GM23338 (cell line): ENCODE measurements around the gene MTREX. TPM values are rescaled to one million over a fixed set of nuclear protein-coding genes. Genes with fewer than 3 reads are reported as not detected.

ENCODE experiments used
- ATAC-seq: fragments of 200-7000 bp; cut with Tn5 transposase; 3 replicates; pipeline ENCODE4 v1.9.1; 2020
- DNase-seq: peaks from one replicate; pipeline ENCODE4 v3.0.0-alpha.2; 2015; ENCODE audit warnings: low spot score
- H2AFZ ChIP-seq: fragments of 200-600 bp; sonication (generic); 2 replicates; pipeline ENCODE4 v1.8.0; 2016; ENCODE audit warnings: antibody characterized with exemption, mild to moderate bottlenecking, moderate library complexity
- H3F3A ChIP-seq: fragments of 200-600 bp; sonication (generic); replicated peaks from 2 replicates; pipeline ENCODE4 v1.8.0; 2017; ENCODE audit warnings: antibody characterized with exemption, mixed run types, low read depth
- H3K27ac ChIP-seq: fragments of 200-600 bp; sonication (generic); 2 replicates; pipeline ENCODE4 v1.6.1; 2016; ENCODE audit warnings: low read depth
- H3K27me3 ChIP-seq: fragments of 200-600 bp; sonication (generic); 2 replicates; pipeline ENCODE4 v1.8.0; 2016; ENCODE audit warnings: mild to moderate bottlenecking, mixed run types, moderate library complexity; ENCODE audit not compliant: insufficient read depth
- H3K36me3 ChIP-seq: fragments of 200-600 bp; sonication (generic); 2 replicates; pipeline ENCODE4 v1.8.0; 2016; ENCODE audit warnings: mild to moderate bottlenecking; ENCODE audit not compliant: insufficient read depth
- H3K4me1 ChIP-seq: fragments of 200-600 bp; sonication (generic); 2 replicates; pipeline ENCODE4 v1.8.0; 2016; ENCODE audit warnings: mild to moderate bottlenecking, moderate library complexity; ENCODE audit not compliant: insufficient read depth
- H3K4me2 ChIP-seq: fragments of 200-600 bp; sonication (generic); 2 replicates; pipeline ENCODE4 v1.7.1; 2017; ENCODE audit warnings: mixed run types
- H3K4me3 ChIP-seq: fragments of 200-600 bp; sonication (generic); 2 replicates; pipeline ENCODE4 v1.6.1; 2016; ENCODE audit warnings: mixed run types
- H3K79me2 ChIP-seq: fragments of 200-600 bp; sonication (generic); replicated peaks from 2 replicates; pipeline ENCODE4 v1.8.0; 2017; ENCODE audit warnings: mild to moderate bottlenecking; ENCODE audit not compliant: insufficient read depth
- H3K9me2 ChIP-seq: fragments of 200-600 bp; sonication (generic); 2 replicates; pipeline ENCODE4 v1.8.0; 2017; ENCODE audit not compliant: insufficient read depth
- H4K20me1 ChIP-seq: fragments of 200-600 bp; sonication (generic); replicated peaks from 2 replicates; pipeline ENCODE4 v1.8.0; 2017; ENCODE audit warnings: mild to moderate bottlenecking; ENCODE audit not compliant: insufficient read depth
- H3K27ac Mint-ChIP-seq: 2 replicates; pipeline ENCODE4 v1.8.0; 2020; ENCODE audit warnings: inconsistent platforms, mild to moderate bottlenecking, moderate library complexity, mixed read lengths
- H3K27me3 Mint-ChIP-seq: 3 replicates; pipeline ENCODE4 v1.8.0; 2022; ENCODE audit warnings: low read depth, mild to moderate bottlenecking, moderate library complexity, mixed read lengths, inconsistent platforms; ENCODE audit not compliant: insufficient read depth, poor library complexity
- H3K36me3 Mint-ChIP-seq: 3 replicates; pipeline ENCODE4 v1.8.0; 2021; ENCODE audit warnings: low read depth, mild to moderate bottlenecking, inconsistent platforms, moderate library complexity, mixed read lengths
- H3K4me1 Mint-ChIP-seq: 3 replicates; pipeline ENCODE4 v1.8.0; 2020; ENCODE audit warnings: mild to moderate bottlenecking, inconsistent platforms, mixed read lengths
- H3K4me3 Mint-ChIP-seq: 3 replicates; pipeline ENCODE4 v1.8.0; 2021; ENCODE audit warnings: moderate library complexity, mild to moderate bottlenecking, inconsistent platforms, mixed read lengths
- H3K9me3 Mint-ChIP-seq: 3 replicates; pipeline ENCODE4 v1.8.0; 2020; ENCODE audit warnings: moderate library complexity, mild to moderate bottlenecking, inconsistent platforms, mixed read lengths
- CREB1 ChIP-seq: fragments of 250-450 bp; sonication (Bioruptor Pico); IDR thresholded peaks from 2 replicates; pipeline ENCODE4 v1.5.0; 2020; ENCODE audit warnings: low read depth, mild to moderate bottlenecking, moderate library complexity
- CTCF ChIP-seq, 2 experiments: fragments of 200-600 bp in 1 of 2; sonication (generic) in 1 of 2; conservative IDR thresholded peaks; 2 replicates each; pipeline versions ENCODE4 v1.5.1 to v1.6.1; 2016 to 2017; ENCODE audit warnings: antibody characterized with exemption in 2 of 2, low read depth in 2 of 2, mild to moderate bottlenecking in 2 of 2, moderate library complexity in 1 of 2
- ETS1 ChIP-seq: IDR thresholded peaks from 2 replicates; pipeline ENCODE4 v1.6.1; 2016; ENCODE audit warnings: antibody characterized with exemption
- EZH2 ChIP-seq: fragments of 200-600 bp; sonication (generic); IDR thresholded peaks from one replicate; pipeline ENCODE4 v1.8.0; 2017; ENCODE audit warnings: antibody characterized with exemption, mild to moderate bottlenecking, low read depth; ENCODE audit not compliant: unreplicated experiment
- EZH2phosphoT487 ChIP-seq: fragments of 200-600 bp; sonication (generic); IDR thresholded peaks from one replicate; pipeline ENCODE4 v1.8.1; 2018; ENCODE audit warnings: antibody characterized with exemption; ENCODE audit not compliant: unreplicated experiment
- JUNB ChIP-seq: IDR thresholded peaks from one replicate; pipeline ENCODE4 v1.6.1; 2016; ENCODE audit warnings: antibody characterized with exemption; ENCODE audit not compliant: unreplicated experiment
- NANOG ChIP-seq: IDR thresholded peaks from 2 replicates; pipeline ENCODE4 v1.6.1; 2016; ENCODE audit warnings: antibody characterized with exemption, borderline replicate concordance
- POLR2AphosphoS5 ChIP-seq: IDR thresholded peaks from 2 replicates; pipeline ENCODE4 v1.6.1; 2016; ENCODE audit warnings: antibody characterized with exemption, low read depth
- REST ChIP-seq: IDR thresholded peaks from one replicate; pipeline ENCODE4 v1.6.1; 2018; ENCODE audit warnings: antibody characterized with exemption; ENCODE audit not compliant: unreplicated experiment
- STAT1 ChIP-seq: IDR thresholded peaks from one replicate; pipeline ENCODE4 v1.6.1; 2016; ENCODE audit warnings: antibody characterized with exemption; ENCODE audit not compliant: unreplicated experiment
- ZNF114 ChIP-seq: fragments of 250-450 bp; sonication (Bioruptor Pico); IDR thresholded peaks from 2 replicates; pipeline ENCODE4 v1.5.0; 2020; ENCODE audit warnings: mild to moderate bottlenecking, moderate library complexity
- ZNF331 ChIP-seq: fragments of 250-450 bp; sonication (Bioruptor Pico); IDR thresholded peaks from 2 replicates; pipeline ENCODE4 v1.5.0; 2020; ENCODE audit warnings: low read depth, mild to moderate bottlenecking, moderate library complexity
- ZNF462 ChIP-seq: fragments of 250-450 bp; sonication (Bioruptor Pico); IDR thresholded peaks from 2 replicates; pipeline ENCODE4 v1.5.0; 2020; ENCODE audit warnings: mild to moderate bottlenecking, moderate library complexity
- polyA plus RNA-seq: library from polyadenylated mRNA; unstranded; fragments of >200 nt; fragmentation: Nextera tagmentation; extraction: Ambion mirVana; gene quantifications from 2 replicates; pipeline ENCODE4 v1.2.1, GENCODE V29; 2016
- total RNA-seq: library from RNA; depleted of rRNA; stranded (reverse); fragments of >200 nt; shearing (Covaris generic); gene quantifications from 2 replicates; pipeline ENCODE4 v1.2.3, GENCODE V29; 2014

MTREX gene
- total and polyA plus RNA-seq, 2 experiments from 2014 or later: 47.5 to 94.9 TPM

DNA sequence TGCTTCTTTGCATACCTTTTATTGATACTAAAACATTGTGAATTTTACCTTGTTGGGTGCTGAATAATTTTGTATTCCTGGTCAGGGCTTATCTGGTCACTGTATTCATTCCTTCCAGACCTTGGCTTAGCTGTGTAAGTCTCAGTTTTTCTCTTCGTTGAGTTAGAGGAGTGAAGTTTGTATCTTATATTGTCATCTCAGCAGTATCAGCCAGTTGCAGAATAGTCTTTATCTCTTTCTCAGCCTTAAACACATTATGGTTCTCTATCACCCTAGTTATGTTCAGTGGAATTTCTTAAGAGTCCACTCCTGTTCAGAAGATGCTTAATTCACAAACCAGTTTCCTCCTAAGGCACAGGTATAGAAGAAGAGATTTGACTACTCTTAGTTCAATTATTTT lies 25.2 kb downstream of the MTREX start:
- no peaks in the 10 kb centered on the region for H3K4me1 ChIP-seq
- H3K79me2 ChIP-seq: peaks cover 94% of the 10 kb centered on the region
- no peak overlapping the region for H3K4me2 ChIP-seq
- Mint-ChIP-seq H3K36me3 (peaks cover 43% of the 10 kb centered on the region), H3K4me1 (no peaks in the 10 kb centered on the region), H3K27me3 (no peaks in the 10 kb centered on the region), H3K9me3 (no peaks in the 10 kb centered on the region), H3K27ac (no peak overlapping the region), H3K4me3 (no peak overlapping the region)
- no peaks in the 10 kb centered on the region for H3K27me3 ChIP-seq
- DNase-seq (no peak), ATAC-seq (no peak)
- H3K27ac ChIP-seq: no peak overlapping the region
- no peak overlapping the region for H2AFZ ChIP-seq
- H3K4me3 ChIP-seq: no peak overlapping the region
- no peak for TF ChIP-seq JUNB
- TF ChIP-seq REST: no peak
- TF ChIP-seq EZH2phosphoT487: no peak
- TF ChIP-seq CTCF (conservative IDR thresholded peaks at IDR 0.05; ENCODE audit: low read depth in 2 of 2): no peak
- TF ChIP-seq NANOG: no peak
- no peak for TF ChIP-seq STAT1
- no peak for TF ChIP-seq CREB1 (CRISPR knock-in tag)
- TF ChIP-seq ETS1: no peak
- TF ChIP-seq EZH2: no peak
- TF ChIP-seq ZNF462 (CRISPR knock-in tag): no peak
- no peak for TF ChIP-seq ZNF114
- no peak for TF ChIP-seq POLR2AphosphoS5
- no peak for TF ChIP-seq ZNF331 (CRISPR knock-in tag)
- peaks cover 9% of the 10 kb centered on the region; the same call in 1 of the 2 replicates for H3K36me3 ChIP-seq
- H4K20me1 ChIP-seq: peaks cover 4% of the 10 kb centered on the region
- no peaks in the 10 kb centered on the region for H3F3A ChIP-seq
- H3K9me2 ChIP-seq: no peaks in the 10 kb centered on the region
